Neural cell (in vitro differentiated cells): Measurements from ENCODE around the gene CEP295NL. TPM values are rescaled to one million over a fixed set of nuclear protein-coding genes. Genes with fewer than 3 reads are reported as not detected.

Experiments used
- H2AFZ ChIP-seq: fragments of 200-600, 300-800 bp; sonication (generic), shearing (Covaris generic); 2 replicates; pipeline ENCODE4 v1.6.0; 2014; ENCODE audit warnings: low read depth, mild to moderate bottlenecking, antibody characterized with exemption, low read length, moderate library complexity
- H3F3A ChIP-seq: fragments of 200-600 bp; shearing (Covaris generic); 2 replicates; pipeline ENCODE4 v1.6.1; 2016; ENCODE audit warnings: mild to moderate bottlenecking, moderate library complexity, mixed read lengths, antibody characterized with exemption, low read length; ENCODE audit not compliant: insufficient read depth, poor library complexity, severe bottlenecking
- H3K27ac ChIP-seq: fragments of 200-600, 300-800 bp; sonication (generic), shearing (Covaris generic); 2 replicates; pipeline ENCODE4 v1.5.1; 2014; ENCODE audit warnings: mild to moderate bottlenecking, low read length, moderate library complexity
- H3K27me3 ChIP-seq: fragments of 300-800, 200-600 bp; sonication (generic), shearing (Covaris generic); 2 replicates; pipeline ENCODE4 v1.6.0; 2014; ENCODE audit warnings: mild to moderate bottlenecking, low read depth, low read length, moderate library complexity; ENCODE audit not compliant: insufficient read depth
- H3K36me3 ChIP-seq: fragments of 300-800, 200-600 bp; sonication (generic), shearing (Covaris generic); 2 replicates; pipeline ENCODE4 v1.5.1; 2014; ENCODE audit warnings: mild to moderate bottlenecking, antibody characterized with exemption, low read length, moderate library complexity; ENCODE audit not compliant: insufficient read depth
- H3K4me2 ChIP-seq: fragments of 300-800, 200-600 bp; sonication (generic), shearing (Covaris generic); 2 replicates; pipeline ENCODE4 v1.6.0; 2014; ENCODE audit warnings: mild to moderate bottlenecking, low read length
- H3K4me3 ChIP-seq: fragments of 300-800, 200-600 bp; sonication (generic), shearing (Covaris generic); 2 replicates; pipeline ENCODE4 v1.5.1; 2014; ENCODE audit warnings: mild to moderate bottlenecking, low read length, moderate library complexity
- H3K79me2 ChIP-seq: fragments of 200-600 bp; shearing (Covaris generic); replicated peaks from 2 replicates; pipeline ENCODE4 v1.6.0; 2014; ENCODE audit warnings: mild to moderate bottlenecking, low read length, moderate library complexity; ENCODE audit not compliant: insufficient read depth
- H3K9ac ChIP-seq: fragments of 300-800, 200-600 bp; sonication (generic), shearing (Covaris generic); 2 replicates; pipeline ENCODE4 v1.6.1; 2016; ENCODE audit warnings: mild to moderate bottlenecking, low read length, mixed read lengths
- H3K9me2 ChIP-seq: fragments of 200-600 bp; shearing (Covaris generic); 2 replicates; pipeline ENCODE4 v1.6.1; 2016; ENCODE audit warnings: mild to moderate bottlenecking, low read length, mixed read lengths; ENCODE audit not compliant: insufficient read depth
- H3K9me3 ChIP-seq: fragments of 200-600, 300-800 bp; sonication (generic), shearing (Covaris generic); 2 replicates; pipeline ENCODE4 v1.6.1; 2016; ENCODE audit warnings: mild to moderate bottlenecking, mixed run types, low read length, moderate library complexity, mixed read lengths
- H4K20me1 ChIP-seq: fragments of 200-600 bp; shearing (Covaris generic); 2 replicates; pipeline ENCODE4 v1.6.1; 2016; ENCODE audit warnings: mild to moderate bottlenecking, mixed run types; ENCODE audit not compliant: insufficient read depth
- CTCF ChIP-seq: fragments of 450-650 bp; IDR thresholded peaks from 2 replicates; pipeline ENCODE4 v1.5.1; 2014; ENCODE audit warnings: antibody characterized with exemption, mild to moderate bottlenecking, moderate library complexity; ENCODE audit not compliant: poor library complexity, severe bottlenecking
- EP300 ChIP-seq: fragments of 450-650 bp; conservative IDR thresholded peaks from 2 replicates; pipeline ENCODE4 v1.6.1; 2014; ENCODE audit warnings: antibody characterized with exemption, mild to moderate bottlenecking, moderate library complexity; ENCODE audit not compliant: poor library complexity, severe bottlenecking
- EZH2 ChIP-seq: fragments of 200-600, 300-800 bp; shearing (Covaris generic), sonication (generic); IDR thresholded peaks from 2 replicates; pipeline ENCODE4 v1.6.1; 2014; ENCODE audit warnings: antibody characterized with exemption, low read length, borderline replicate concordance, mild to moderate bottlenecking; ENCODE audit not compliant: insufficient read depth, poor library complexity, severe bottlenecking
- MXI1 ChIP-seq: fragments of 450-650 bp; conservative IDR thresholded peaks from 2 replicates; pipeline ENCODE4 v1.6.1; 2014; ENCODE audit warnings: antibody characterized with exemption, mild to moderate bottlenecking; ENCODE audit not compliant: poor library complexity, severe bottlenecking
- POLR2AphosphoS5 ChIP-seq: IDR thresholded peaks from 2 replicates; pipeline ENCODE4 v1.6.1; 2012
- RAD21 ChIP-seq: fragments of 450-650 bp; conservative IDR thresholded peaks from 2 replicates; pipeline ENCODE4 v1.6.1; 2014; ENCODE audit warnings: antibody characterized with exemption, mild to moderate bottlenecking, moderate library complexity
- REST ChIP-seq: IDR thresholded peaks from 2 replicates; pipeline ENCODE4 v1.6.1; 2012; ENCODE audit warnings: borderline replicate concordance
- SMC3 ChIP-seq: fragments of 450-650 bp; conservative IDR thresholded peaks from 2 replicates; pipeline ENCODE4 v1.6.1; 2014; ENCODE audit warnings: antibody characterized with exemption, mild to moderate bottlenecking, moderate library complexity; ENCODE audit not compliant: poor library complexity
- TAF1 ChIP-seq: IDR thresholded peaks from 2 replicates; pipeline ENCODE4 v1.6.1; 2012; ENCODE audit warnings: low read depth
- polyA plus RNA-seq: library from polyadenylated mRNA; depleted of rRNA; stranded (reverse); fragments of >200 nt; gene quantifications from 2 replicates; pipeline ENCODE4 v1.2.3, GENCODE V29; 2014

Gene CEP295NL
- polyA plus RNA-seq, 1 donor from 2014 or later, result not detected

GRCh38 chr17:78884148-78884825, 18.7 kb downstream of the CEP295NL start:
- Histone ChIP-seq H3K9ac (peak overlapping the region; percentile 76), H3K4me2 (peak overlapping the region; percentile 55), H4K20me1 (no peaks in the 10 kb centered on the region), H3K9me2 (no peaks in the 10 kb centered on the region), H3K27me3 (no peaks in the 10 kb centered on the region), H3F3A (peaks cover 10% of the 10 kb centered on the region), H3K36me3 (no peaks in the 10 kb centered on the region), H3K27ac (peak overlapping the region; percentile 87), H2AFZ (peak overlapping the region; percentile 56), H3K79me2 (peaks cover 47% of the 10 kb centered on the region), H3K4me3 (peak overlapping the region; percentile 61), H3K9me3 (no peaks in the 10 kb centered on the region)
- TF ChIP-seq SMC3, result no peak
- TF ChIP-seq CTCF, result no peak
- no peak for TF ChIP-seq EZH2
- TF ChIP-seq TAF1, result no peak
- no peak for TF ChIP-seq REST
- TF ChIP-seq EP300, result no peak
- TF ChIP-seq POLR2AphosphoS5, result no peak
- no peak for TF ChIP-seq MXI1
- no peak for TF ChIP-seq RAD21

GRCh38 chr17:78883533-78884131, 19.4 kb downstream of the CEP295NL start:
- Histone ChIP-seq H3F3A (peaks cover 10% of the 10 kb centered on the region), H3K9ac (peak overlapping the region; percentile 76), H3K27me3 (no peaks in the 10 kb centered on the region), H3K9me2 (no peaks in the 10 kb centered on the region), H3K27ac (peak overlapping the region; percentile 87), H3K4me3 (peak overlapping the region; percentile 61), H4K20me1 (no peaks in the 10 kb centered on the region), H3K9me3 (no peaks in the 10 kb centered on the region), H3K79me2 (peaks cover 44% of the 10 kb centered on the region), H3K36me3 (no peaks in the 10 kb centered on the region), H3K4me2 (peak overlapping the region; percentile 55), H2AFZ (peak overlapping the region; percentile 56)
- no peak for TF ChIP-seq REST
- TF ChIP-seq CTCF, result no peak
- peak; percentile 7 for TF ChIP-seq POLR2AphosphoS5
- no peak for TF ChIP-seq SMC3
- peak; percentile 63 for TF ChIP-seq MXI1
- no peak for TF ChIP-seq TAF1
- TF ChIP-seq EP300, result no peak
- no peak for TF ChIP-seq EZH2
- TF ChIP-seq RAD21, result no peak
